ENCODE results near the gene M6PR. TPM values are rescaled to one million over a fixed set of nuclear protein-coding genes. Genes with fewer than 3 reads are reported as not detected.

Gene M6PR
- 100 to 1,000 TPM; 192 to 217 (median 203) TPM for total RNA-seq

DNA sequence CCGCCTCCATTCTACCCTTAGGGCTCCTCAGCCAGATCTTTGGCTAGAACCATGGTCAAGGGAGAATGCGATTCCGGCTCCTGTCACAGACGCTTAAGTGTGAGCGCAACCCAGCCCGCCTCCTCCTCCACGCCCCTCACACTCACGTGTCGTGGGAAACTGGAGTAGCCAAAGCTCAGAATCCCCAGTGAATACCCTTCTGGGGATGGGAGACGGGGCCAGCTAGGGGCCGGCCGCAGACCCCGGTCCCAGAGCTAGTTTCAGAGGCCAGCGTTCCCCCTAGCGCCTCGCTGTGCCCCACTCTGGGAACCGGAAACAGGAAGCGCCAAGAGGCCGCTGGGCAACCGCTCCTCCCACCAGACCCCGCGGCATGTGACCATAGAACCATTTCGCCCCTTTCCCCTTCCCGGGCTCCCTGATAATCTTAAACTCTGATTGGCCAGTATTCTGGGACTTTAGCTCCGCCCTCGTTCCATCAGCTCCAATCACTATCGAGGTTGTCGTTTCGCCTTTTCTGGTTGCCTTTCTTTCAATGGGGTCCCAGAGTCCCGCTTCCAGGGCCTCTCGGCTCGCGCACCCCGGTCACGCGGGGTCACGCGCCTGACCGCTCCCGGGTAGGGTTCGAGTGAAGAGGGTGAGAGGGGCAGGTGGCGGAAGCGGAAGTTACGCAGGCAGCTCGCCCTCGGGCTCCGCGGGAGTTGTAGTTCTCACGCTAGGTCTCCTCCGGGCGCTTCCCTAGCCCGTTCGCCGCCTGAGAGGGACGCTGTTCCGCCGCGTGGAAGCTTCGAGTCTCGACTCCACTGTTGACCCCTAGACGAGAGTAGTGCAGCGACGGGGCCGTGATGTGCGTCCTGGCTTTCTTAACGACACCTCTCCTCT lies at the start of gene M6PR:
Gene M6PR, minus strand, starts transcription at position 304 of the 879 bp plus-strand sequence. CDS start 3,241 bp downstream, outside the sequence.
- peak; percentile 86 to 90 for ATAC-seq
- Mint-ChIP-seq H3K27me3 (ENCODE audit: low read depth) (no peaks in the 10 kb centered on the region), H3K9me3 (peaks cover 5% of the 10 kb centered on the region), H3K4me3 (peak within 1 kb of the TSS; percentile 96), H3K4me1 (ENCODE audit: low read depth) (peaks cover 63% of the 10 kb centered on the region), H3K36me3 (ENCODE audit: insufficient read depth) (peaks cover 14% of the 10 kb centered on the region)
- peak; percentile 83 for DNase-seq

DNA sequence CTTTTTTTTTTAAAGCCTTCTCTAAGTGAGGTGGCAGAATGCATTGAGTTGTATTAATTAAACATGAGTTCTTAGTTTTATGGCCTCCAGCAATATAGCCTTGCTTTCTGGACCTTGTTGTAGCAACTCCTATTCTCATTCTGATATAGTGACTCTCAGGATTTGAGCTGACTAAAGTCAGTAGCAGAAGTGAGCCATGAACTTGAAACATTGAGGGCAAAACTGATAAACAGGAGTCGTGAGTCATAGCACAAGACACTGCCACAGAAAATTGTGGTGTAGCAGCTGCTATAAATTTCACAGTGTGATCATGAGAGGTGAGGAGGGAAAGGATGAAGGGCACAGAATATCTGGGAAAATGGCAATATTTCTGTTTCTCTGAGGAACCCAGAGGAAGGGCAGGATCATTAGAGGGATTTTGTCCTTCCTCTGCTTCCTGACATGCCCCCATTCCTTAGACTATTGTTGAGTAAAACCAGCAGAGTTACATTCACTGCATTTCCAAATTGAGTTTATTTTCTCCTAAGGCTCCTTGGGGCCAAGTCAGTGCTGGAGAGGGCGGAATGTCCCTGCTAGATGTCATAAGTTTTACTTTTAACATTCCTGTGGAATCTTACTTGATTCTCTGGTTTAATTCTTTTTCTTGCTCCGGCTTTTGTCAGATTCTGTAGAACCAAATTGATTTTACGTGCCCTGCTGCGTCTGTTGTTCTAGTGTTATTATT lies 47.4 kb upstream of the M6PR start:
- DNase-seq, result peak; percentile 10
- peak overlapping the region; percentile 7 for H3K4me3 Mint-ChIP-seq
- H3K36me3 Mint-ChIP-seq (ENCODE audit: insufficient read depth), result peaks cover 16% of the 10 kb centered on the region

DNA sequence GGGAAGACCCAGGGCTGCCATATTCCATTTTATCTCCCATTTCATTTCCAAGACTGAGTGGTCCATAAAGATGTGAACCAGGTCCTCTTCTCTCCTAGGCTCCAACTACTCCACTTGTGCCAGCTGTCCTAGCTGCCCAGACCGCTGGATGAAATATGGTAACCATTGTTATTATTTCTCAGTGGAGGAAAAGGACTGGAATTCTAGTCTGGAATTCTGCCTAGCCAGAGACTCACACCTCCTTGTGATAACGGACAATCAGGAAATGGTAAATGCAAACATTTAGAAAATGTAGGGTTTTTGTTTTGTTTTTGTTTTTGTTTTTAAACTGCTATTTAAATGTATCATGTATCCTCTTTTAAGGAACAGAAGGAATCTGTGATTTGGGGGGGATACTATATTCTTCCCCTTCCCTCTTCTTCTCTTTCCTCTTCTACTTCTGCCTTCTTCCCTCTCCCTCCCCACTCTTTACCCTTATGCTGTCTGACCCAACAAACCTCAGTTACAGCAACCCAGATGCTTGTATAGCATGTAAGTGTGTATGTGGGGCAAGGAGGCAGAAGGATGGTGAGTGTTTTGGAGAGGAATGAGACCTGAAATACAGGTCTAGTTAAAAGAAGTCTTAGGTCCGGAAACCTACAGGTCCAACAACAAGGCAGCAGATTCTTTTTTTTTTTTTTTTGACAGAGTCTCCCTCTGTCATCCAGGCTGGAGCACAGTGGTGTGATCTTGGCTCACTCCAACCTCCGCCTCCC lies 45.8 kb upstream of the M6PR start:
- Mint-ChIP-seq H3K4me1 (ENCODE audit: low read depth) (peaks cover 69% of the 10 kb centered on the region), H3K4me3 (peak overlapping the region; percentile 69), H3K27me3 (ENCODE audit: low read depth) (no peaks in the 10 kb centered on the region), H3K9me3 (no peaks in the 10 kb centered on the region), H3K36me3 (ENCODE audit: insufficient read depth) (peaks cover 10% of the 10 kb centered on the region)
- no peak for DNase-seq
- no peak for ATAC-seq

More for the DNA sequence above, 47.4 kb upstream of the M6PR start:
- Mint-ChIP-seq H3K27me3 (ENCODE audit: low read depth) (no peaks in the 10 kb centered on the region), H3K4me1 (ENCODE audit: low read depth) (peaks cover 76% of the 10 kb centered on the region), H3K9me3 (no peaks in the 10 kb centered on the region)
- peak; percentile 87 to 96 for ATAC-seq

DNA sequence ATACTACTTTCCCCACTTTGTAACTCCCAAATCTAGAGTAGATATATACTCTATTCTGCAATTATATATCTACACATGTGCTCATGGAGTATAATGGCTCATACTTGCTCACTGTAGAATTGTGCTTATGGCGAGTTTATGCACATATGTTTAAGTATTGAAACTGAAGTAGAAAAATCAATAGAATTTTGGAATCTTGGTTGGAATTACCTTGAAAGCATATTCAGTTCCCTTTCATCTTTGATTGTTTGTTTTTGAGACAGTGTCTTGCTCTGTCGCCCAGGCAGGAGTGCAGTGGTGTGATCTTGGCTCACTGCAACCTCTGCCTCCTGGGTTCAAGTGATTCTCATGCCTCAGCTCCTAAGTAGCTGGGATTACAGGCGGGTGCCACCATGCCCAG lies 44.4 kb upstream of the M6PR start:
- Mint-ChIP-seq H3K9me3 (no peaks in the 10 kb centered on the region), H3K27me3 (ENCODE audit: low read depth) (no peaks in the 10 kb centered on the region), H3K4me3 (peak overlapping the region; percentile 69), H3K4me1 (ENCODE audit: low read depth) (peaks cover 69% of the 10 kb centered on the region), H3K36me3 (ENCODE audit: insufficient read depth) (peaks cover 3% of the 10 kb centered on the region)
- ATAC-seq (no peak), DNase-seq (no peak)

DNA sequence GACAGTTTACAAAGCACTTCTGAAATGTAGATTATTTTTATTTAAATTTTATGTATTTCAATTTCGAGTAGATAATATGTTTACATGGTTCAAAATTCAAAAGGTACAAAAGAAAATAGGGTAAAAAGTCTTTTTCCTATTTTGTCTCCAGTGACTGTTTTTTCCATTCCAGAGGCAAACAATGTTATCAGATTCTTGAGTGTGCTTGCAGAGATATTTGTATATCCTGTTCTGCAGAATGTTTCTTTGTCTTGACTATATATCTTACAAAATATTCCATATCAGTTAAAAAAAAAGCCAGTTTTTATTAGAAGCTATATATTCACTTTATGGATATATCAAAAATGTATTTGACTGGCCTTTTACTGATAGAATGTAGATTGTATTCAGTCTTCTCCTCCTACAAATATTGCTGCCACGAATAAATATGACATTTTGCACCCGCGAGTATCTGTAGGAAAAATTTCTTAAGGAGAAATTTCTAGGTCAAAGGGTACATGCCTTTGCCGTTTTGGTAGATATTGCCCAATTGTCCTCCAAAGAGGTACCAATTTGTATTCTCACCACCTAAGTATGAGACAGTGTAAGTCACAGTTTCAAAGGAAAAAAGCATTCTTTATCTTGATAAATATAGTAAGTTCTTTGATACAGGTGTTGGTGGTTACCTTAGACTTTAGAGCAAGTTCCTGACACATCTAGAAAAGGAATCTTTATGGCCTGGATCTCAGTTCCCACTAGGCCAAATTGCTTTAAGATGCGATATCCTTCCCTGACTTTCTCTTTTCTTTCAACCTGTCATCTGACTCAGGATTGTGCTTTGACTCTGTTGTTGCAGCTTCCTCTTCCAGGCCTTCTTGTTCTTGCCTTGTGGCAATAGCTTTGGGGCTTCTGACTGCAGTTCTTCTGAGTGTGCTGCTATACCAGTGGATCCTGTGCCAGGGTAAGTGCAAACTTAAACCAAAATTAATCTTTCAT lies 42.2 kb upstream of the M6PR start:
- peaks cover 3% of the 10 kb centered on the region for H3K36me3 Mint-ChIP-seq (ENCODE audit: insufficient read depth)
- H3K4me3 Mint-ChIP-seq, result peak overlapping the region; percentile 83
- H3K4me1 Mint-ChIP-seq (ENCODE audit: low read depth), result peaks cover 75% of the 10 kb centered on the region
- DNase-seq (no peak), ATAC-seq (peak; percentile 42 to 50)
- no peaks in the 10 kb centered on the region for H3K27me3 Mint-ChIP-seq (ENCODE audit: low read depth)
- H3K9me3 Mint-ChIP-seq, result peaks cover 2% of the 10 kb centered on the region

DNA sequence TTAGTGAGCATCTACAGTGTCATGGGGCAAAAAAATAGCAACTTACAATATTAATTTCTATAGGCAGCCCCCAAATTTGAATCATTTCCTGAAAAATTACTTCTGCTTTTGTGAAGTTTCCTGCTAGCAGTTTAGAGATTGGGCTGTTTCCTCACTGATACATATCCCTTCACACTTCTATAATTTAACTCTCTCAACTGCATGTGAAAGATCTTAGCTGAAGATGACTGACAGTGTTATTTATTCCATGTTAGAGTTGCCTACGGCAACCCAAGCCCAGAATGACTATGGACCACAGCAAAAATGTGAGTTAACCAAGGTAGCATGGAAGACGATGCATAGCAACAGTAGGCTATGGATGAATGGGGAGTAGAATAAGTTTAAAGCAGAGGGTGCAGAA lies 40.0 kb upstream of the M6PR start, which contains the start of gene KLRG1:
Gene KLRG1, plus strand, starts transcription at position 134 of the 400 bp plus-strand sequence. Its CDS starts 90 bp downstream, at position 224.
- H3K9me3 Mint-ChIP-seq, result peaks cover 3% of the 10 kb centered on the region
- H3K36me3 Mint-ChIP-seq (ENCODE audit: insufficient read depth), result no peaks in the 10 kb centered on the region
- peak within 1 kb of the TSS; percentile 83 for H3K4me3 Mint-ChIP-seq
- DNase-seq (no peak), ATAC-seq (peak; percentile 66 to 67)
- no peaks in the 10 kb centered on the region for H3K27me3 Mint-ChIP-seq (ENCODE audit: low read depth)
- peaks cover 70% of the 10 kb centered on the region for H3K4me1 Mint-ChIP-seq (ENCODE audit: low read depth)

DNA sequence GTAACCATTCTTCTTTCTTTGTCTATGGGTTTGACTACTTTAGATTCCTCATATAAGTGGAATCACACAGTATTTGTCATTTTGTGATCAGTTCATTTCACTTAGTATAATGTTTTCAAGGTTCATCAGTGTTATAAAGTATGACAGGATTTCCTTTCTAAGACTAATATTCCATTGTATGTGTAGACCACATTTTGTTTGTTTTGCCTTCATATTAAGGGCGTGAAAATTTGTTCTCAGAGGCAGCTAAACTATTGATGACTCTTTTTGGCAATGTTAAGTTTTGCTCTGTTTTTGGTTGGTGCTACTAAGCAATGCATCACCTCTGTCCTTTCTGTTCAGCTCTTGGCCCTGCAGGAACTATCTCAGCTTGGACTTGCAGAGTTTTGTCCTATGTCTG lies 38.2 kb upstream of the M6PR start:
- H3K4me1 Mint-ChIP-seq (ENCODE audit: low read depth), result peaks cover 61% of the 10 kb centered on the region
- H3K36me3 Mint-ChIP-seq (ENCODE audit: insufficient read depth), result peaks cover 3% of the 10 kb centered on the region
- H3K4me3 Mint-ChIP-seq, result peak overlapping the region; percentile 22
- peaks cover 7% of the 10 kb centered on the region for H3K9me3 Mint-ChIP-seq
- DNase-seq, result no peak
- H3K27me3 Mint-ChIP-seq (ENCODE audit: low read depth), result no peaks in the 10 kb centered on the region
- peak; percentile 36 to 46 for ATAC-seq

DNA sequence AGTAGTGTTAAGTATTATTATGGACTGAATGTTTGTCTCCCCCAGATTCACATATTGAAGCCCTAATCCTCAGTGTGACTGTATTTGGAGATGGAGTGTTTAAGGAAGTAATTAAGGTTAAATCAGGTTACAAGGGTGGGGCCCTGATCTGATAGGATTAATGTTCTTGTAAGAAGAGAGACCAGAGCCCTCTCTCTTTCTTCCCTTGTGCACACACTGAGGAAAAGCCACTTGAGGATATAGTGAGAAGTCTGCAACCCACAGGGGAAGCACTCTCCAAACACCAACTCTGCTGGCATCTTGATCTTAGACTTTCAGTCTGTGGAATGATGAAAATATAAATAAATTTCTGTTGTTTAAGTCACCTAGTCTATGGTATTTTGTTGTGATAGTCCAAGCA lies 37.7 kb upstream of the M6PR start:
- no peak for ATAC-seq

DNA sequence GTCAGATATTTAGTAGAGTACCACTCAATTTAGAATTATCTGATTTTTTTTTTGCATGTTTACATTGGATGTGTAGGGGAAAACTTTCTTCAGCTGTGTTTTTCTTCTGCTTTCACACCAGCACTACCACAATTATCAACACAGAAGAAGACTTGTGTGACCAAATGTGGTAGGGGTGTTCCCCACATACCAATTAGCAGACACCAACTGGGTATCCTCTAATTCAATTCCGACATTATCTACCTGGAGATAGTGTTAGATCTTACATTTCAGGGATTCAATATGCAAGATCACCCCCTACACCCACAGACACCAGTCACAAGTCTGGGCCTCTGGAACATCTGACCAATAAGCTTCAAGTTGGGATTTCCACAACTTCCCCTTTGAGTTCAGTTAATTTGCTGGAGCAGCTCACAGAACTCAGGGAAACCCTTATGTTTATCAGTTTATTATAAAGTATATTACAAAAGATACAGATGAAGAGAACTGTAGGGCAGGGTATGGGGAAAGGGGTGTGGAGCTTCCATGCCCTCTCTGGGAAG lies 35.8 kb upstream of the M6PR start:
- H3K27me3 Mint-ChIP-seq (ENCODE audit: low read depth), result no peaks in the 10 kb centered on the region
- H3K9me3 Mint-ChIP-seq, result peaks cover 15% of the 10 kb centered on the region
- no peak overlapping the region for H3K4me3 Mint-ChIP-seq
- H3K4me1 Mint-ChIP-seq (ENCODE audit: low read depth), result peaks cover 53% of the 10 kb centered on the region
- DNase-seq (no peak), ATAC-seq (no peak)
- peaks cover 8% of the 10 kb centered on the region for H3K36me3 Mint-ChIP-seq (ENCODE audit: insufficient read depth)

More for the DNA sequence above, 37.7 kb upstream of the M6PR start:
- H3K36me3 Mint-ChIP-seq (ENCODE audit: insufficient read depth), result peaks cover 3% of the 10 kb centered on the region
- peaks cover 7% of the 10 kb centered on the region for H3K9me3 Mint-ChIP-seq
- no peak for DNase-seq
- no peak overlapping the region for H3K4me3 Mint-ChIP-seq
- H3K4me1 Mint-ChIP-seq (ENCODE audit: low read depth), result peaks cover 59% of the 10 kb centered on the region
- H3K27me3 Mint-ChIP-seq (ENCODE audit: low read depth), result no peaks in the 10 kb centered on the region

DNA sequence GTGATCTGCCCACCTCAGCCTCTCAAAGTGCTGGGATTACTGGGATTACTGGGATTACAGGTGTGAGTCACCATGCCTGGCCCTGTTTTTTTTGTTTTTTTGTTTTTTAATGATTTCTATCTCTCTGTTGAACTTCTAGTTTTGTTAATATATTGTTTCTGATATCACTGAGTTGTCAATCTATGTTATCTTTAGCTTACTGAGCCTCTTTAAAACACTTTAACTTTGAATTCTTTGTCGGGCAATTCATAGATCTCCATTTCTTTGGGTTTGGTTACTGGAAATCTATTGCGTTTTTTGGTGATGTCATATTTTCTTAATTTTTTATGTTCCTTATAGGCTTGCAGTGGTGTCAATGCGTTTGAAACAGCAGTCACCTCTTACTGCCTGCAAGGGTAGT lies 30.7 kb upstream of the M6PR start:
- Mint-ChIP-seq H3K36me3 (ENCODE audit: insufficient read depth) (peaks cover 15% of the 10 kb centered on the region), H3K4me3 (no peak overlapping the region), H3K9me3 (peaks cover 21% of the 10 kb centered on the region), H3K4me1 (ENCODE audit: low read depth) (peaks cover 16% of the 10 kb centered on the region), H3K27me3 (ENCODE audit: low read depth) (no peaks in the 10 kb centered on the region)
- DNase-seq (no peak), ATAC-seq (no peak)

DNA sequence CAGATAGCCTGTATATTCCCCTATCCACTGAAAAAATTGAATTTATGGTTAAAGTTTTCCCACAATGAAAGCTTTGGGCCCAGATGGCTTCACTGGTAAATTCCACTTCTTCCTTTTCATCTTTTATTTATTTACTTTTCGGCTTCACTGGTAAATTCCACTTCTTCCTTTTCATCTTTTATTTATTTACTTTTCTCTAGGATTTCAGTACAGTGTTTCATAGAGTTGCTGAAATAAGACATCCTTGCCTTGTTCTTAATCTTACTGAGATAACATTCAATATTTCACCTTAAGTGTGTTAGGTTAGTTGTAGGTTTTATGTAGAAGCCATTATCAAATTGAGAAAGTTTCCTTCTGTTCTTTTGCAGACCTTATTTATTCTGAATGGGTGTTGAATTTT lies 21.0 kb upstream of the M6PR start:
- DNase-seq (no peak), ATAC-seq (no peak)
- Mint-ChIP-seq H3K9me3 (peaks cover 13% of the 10 kb centered on the region), H3K27me3 (ENCODE audit: low read depth) (no peaks in the 10 kb centered on the region), H3K4me1 (ENCODE audit: low read depth) (peaks cover 13% of the 10 kb centered on the region), H3K4me3 (no peak overlapping the region), H3K36me3 (ENCODE audit: insufficient read depth) (peaks cover 1% of the 10 kb centered on the region)

DNA sequence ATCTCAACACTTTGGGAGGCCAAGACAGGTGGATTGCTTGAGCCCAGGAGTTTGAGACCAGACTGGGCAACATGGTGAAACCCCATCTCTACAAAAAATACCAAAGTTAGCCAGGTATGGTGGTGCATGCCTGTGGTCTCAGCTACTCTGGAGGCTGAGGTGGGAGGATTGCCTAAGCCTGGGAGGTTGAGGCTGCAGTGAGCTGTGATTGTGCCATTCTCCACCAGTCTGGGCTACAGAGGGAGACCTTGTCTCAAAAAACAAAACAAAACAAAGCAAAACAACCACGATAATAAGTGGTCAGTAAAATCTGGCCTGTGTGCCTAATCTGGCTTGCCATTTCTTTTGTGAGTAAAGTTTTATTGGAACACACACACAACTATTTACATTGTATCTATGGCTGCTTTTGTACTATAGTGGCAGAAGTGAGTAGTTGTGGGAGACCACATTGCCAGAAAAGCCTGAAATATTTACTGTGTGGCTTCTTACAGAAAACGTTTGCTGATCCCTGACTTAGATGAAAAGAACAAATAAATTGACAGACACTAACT lies 20.5 kb upstream of the M6PR start:
- ATAC-seq (no peak), DNase-seq (no peak)
- Mint-ChIP-seq H3K36me3 (ENCODE audit: insufficient read depth) (peaks cover 1% of the 10 kb centered on the region), H3K4me1 (ENCODE audit: low read depth) (peaks cover 11% of the 10 kb centered on the region), H3K9me3 (peaks cover 13% of the 10 kb centered on the region), H3K27me3 (ENCODE audit: low read depth) (no peaks in the 10 kb centered on the region), H3K4me3 (no peak overlapping the region)

DNA sequence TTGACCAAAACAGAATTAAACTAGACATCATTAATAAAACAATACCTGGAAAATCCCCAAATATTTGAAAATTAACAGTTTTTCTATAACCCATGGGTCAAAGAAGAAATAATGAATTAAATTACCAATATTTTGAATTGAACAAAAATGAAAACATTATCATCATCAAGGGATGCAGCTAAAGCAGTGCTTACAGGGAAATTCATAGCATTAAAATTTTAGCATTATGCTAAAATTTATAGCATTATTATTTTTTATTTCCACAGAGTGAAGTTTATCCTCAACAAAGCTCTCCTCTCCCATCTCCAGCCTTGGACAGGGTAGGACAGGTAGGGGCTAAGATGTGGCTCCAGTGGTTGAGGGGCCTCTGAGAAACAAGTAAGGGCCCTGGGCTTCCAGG lies 19.3 kb upstream of the M6PR start:
- H3K4me1 Mint-ChIP-seq (ENCODE audit: low read depth), result peaks cover 18% of the 10 kb centered on the region
- no peak for DNase-seq
- no peak for ATAC-seq
- peaks cover 7% of the 10 kb centered on the region for H3K36me3 Mint-ChIP-seq (ENCODE audit: insufficient read depth)
- no peaks in the 10 kb centered on the region for H3K27me3 Mint-ChIP-seq (ENCODE audit: low read depth)
- H3K9me3 Mint-ChIP-seq, result peaks cover 20% of the 10 kb centered on the region
- no peak overlapping the region for H3K4me3 Mint-ChIP-seq
